HG02970 (cell line): Measurements from ENCODE around the gene ATOH8.

Experiments
- ATAC-seq: cut with Tn5 transposase; IDR thresholded peaks from one replicate; pipeline ENCODE4 v1.9.1; 2021; ENCODE audit warnings: mild to moderate bottlenecking, moderate library complexity, moderate number of reproducible peaks; ENCODE audit not compliant: unreplicated experiment, low FRiP score

The ATOH8 gene

DNA sequence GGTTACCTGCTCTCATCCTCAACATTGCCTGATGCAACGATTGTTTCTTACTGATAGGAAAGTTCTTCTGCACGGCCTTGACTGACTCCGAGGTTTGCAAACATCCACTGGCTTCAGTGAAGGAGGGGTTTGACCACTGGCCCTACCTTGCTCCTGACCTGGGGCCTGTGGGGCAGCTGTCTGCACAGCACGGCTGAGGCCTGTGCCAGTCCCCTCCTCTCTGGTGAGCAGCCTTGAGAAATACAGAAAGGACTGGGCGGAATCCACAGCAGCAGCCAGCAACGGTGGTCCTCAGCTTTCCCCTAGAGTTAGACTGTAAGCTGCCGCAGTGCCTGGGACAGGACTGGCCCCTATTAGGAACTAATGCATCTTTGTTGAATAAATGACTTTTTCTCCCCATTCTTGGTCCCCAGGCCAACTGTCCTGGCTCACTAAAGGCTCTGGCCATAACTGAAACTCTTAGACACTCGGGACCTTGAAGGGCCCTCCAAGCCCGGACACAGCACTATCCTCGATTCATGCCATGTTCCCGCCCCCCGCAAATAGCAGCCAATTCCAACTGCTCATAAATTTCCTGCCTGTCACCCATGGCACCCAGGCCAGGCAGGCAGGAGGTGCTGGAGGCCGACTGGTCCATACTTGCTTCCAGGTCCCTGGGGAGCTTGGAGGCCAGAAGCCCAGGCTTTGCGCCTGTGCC, 26.7 kb downstream of the ATOH8 start:
- no peak for ATAC-seq

DNA sequence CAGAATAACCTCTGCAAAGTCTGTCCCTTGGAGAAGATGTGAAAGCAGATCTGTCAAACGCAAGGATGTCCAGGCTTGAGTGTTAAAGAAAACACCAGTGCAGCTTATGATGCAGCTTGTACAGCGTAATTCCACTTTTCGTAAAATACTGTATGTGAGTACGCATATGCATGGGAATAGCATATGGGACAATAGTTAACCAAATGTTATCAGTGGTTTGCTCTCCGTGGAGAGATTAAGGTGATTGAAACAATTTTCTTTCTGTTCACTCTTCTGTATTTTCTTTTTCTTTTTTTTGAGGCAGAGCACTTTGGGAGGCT, 27.2 kb downstream of the ATOH8 start:
- no peak for ATAC-seq

DNA sequence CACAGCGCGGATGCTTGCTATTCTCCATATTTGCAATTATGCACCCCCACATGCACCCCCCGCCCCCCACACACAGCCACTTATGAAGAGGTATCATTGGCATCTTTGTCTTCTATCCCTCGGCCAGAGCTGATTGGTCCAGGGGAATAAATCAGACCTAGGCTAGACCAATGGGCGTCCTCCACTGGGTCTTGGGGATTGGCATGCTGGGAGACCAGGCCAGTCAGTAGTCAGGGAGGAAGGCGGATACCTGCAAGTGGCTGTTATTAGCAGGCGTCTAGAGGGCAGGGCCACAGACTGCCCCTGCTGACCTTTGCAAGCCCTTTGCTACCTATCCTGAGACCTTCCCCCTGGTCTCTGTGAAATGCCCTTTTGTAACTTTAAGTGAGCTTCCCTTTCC, 30.0 kb downstream of the ATOH8 start:
- no peak for ATAC-seq

DNA sequence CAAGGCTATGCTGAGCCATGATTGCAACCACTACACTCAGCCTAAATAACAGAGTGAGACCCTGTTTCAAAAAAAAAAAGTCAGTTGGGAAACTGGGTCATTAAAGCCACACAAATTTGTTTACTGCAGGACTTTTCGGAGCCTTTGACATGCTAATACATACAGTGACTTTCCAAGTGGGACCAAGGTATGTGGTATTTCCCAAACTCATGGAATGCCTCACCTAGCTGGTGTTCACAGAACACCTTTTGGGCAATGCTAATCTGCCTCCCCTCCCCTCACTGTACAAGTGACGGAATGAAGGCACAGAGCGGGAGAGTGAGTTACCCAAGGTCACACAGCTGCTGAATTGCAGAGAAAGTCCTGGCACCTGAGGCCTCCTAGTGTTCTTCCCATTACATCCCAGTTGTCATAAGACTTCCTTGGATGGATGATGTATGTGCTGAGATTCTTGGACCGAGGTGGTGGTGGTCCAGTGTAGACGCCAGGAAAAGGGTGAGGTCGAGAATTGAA, 30.7 kb downstream of the ATOH8 start:
- no peak for ATAC-seq

DNA sequence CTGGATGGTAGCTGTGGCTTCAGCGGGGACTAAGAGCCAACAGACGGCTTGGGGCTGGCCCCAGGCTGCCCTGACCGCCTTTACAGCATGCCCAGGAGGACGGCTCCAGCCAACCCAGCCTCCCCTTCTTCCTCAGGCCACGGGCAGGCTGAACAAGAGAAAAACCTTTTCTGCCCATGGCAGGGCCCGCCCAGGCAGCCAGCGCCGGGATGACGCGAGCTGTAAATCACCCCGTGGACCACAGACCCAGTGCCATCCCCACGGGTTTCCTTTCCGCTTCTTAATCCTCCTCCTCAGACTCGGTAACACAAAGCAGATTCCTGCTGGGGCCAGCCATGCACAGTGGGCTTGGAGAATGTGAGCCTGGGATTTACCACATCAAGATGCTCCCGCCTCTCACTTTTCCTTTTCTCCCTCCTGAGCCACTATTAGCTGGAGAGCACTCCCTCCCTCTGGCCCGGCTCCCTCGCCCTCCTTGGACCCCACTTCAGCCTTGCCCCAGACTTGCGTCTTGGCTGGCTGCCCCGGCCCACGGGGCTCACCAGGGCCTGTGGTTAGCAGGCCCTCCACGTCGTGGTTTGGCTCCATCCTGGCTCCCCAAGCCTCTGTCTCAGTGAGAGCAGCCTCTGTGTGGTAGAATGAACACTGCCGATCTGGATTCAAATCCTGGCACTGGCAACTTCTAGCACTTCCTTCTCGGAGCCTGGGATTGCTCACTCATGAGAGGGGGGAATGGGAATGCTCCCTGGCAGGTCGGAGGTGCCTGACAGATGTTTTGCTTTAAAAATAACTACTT, 31.4 kb downstream of the ATOH8 start:
- no peak for ATAC-seq

DNA sequence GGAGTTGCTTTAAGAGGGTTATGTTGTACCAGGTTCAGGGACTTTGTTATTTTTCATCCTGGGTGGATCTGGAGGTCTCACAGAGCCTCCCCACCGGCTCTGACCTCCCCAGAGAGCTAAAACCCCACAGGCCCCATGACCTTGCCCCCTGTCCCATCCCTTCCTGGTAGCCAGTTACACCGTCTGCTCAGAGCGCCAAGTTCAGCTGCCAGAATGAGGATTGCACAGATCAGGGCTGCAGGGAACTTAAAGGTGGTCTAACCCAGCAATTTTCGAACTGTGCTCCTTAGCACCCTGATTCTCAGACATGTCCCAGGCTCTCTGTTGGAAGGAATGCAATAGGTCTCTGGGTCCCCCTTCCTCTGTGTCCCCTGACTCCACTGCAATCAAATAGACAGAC, 32.1 kb downstream of the ATOH8 start:
- ATAC-seq, result no peak

DNA sequence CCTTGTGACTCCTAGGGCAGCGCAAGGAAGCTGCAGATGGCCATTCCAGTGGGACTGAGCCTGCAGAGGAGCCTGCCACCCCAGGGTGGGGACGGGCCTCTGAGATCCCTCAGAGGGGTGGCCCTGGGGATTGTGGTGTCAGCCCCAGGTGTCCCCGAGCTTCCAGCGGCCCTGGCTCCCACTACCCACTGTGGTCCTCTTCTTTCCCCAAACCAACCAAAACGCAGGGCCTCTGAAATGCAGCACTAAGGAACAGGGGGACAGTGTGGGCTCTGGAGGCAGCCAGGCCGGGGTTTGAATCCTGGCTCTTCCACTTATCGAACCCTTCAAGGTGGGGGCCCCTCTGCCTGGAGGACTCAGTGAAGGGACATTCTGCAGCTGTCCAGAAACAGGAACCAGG, 32.7 kb downstream of the ATOH8 start:
- no peak for ATAC-seq

DNA sequence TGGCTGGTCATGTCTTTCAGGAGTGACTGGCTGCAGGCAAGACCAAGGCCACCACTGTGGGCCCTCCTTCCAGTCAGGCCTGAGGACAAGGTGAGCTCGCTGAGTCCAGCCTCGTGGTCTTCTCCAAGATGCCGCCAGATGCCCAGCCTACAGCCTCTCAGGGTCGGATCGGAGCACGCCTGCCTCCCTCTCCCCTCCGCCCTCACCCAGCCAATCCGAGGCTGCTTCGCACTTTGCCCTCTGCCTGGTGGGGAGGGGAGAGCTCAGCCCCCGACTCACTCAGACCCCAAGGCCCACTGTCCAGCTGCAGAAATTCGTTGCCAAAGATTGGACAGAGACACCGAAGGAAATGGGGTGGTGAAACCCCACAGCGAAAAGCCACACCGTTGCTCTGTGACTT, 33.1 kb downstream of the ATOH8 start:
- ATAC-seq, result no peak

DNA sequence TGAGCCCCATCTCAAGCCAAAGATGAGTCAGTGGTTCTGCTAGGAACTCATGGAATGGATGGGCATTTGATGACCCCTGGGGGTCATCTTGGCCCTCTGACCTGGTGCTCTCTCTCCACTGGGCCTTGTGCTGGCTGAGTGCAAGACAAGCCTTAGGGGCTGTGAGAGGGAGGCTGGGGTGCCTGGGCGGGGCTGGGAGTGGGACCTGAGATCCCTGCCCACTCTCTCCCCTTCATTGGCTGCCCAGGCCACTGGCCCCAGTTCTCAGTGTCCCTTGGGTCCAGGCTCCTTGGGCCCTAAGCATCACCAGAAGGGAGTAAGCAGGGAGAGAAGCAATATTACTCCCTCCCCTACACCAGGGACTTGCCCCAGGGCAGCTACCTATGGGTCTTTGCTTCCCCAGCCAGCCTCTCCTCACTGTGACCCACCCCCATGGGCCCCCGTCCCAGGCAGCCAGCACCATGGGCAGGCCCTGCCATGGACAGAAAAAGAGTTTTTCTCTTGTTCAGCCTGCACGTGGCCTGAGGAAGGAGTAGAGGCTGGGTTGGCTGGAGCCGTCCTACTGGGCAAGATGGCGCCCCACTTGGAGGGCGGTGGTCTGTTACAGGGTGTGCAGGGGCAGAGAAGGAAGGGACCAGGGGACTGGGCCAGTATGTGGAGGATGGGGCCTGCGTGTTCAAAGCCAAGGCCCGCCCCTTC, 33.6 kb downstream of the ATOH8 start:
- no peak for ATAC-seq

DNA sequence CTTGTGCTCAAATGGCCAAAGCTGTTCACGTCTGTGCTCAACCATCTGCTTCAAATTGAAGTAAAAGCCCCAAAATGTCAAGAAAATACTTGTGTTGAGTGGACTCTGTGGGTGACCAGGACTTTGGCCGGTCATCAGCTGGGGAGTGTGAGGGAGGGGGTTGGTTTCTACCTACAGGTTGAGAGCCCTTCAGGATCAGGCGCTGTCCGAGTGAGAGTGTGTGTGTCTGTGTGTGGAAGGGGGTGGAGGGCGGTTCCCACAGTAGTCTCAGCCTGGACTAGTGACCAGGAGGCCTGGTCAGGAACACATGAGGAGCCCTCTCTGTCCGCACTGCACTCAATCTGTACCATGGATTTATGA, 34.2 kb downstream of the ATOH8 start:
- no peak for ATAC-seq

DNA sequence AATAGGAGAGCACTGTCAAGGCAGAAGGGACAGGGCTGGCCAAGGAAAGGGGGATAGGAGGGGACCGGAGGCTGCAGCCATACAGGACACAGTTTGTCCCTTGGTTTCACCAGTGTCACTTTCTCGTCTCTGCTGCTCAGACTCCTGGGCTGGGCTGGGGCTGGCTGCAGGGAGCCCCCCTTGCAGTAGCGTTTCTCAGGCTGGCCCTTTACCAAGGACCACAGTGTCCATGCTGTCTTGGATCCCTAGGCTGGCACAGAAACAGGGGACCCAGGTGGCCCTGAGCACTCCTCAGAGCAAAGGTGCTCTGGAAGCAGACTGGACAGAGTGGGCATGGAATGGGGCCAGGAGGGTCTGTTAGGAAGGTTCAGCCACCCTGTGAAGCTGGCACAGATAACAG, 34.8 kb downstream of the ATOH8 start:
- ATAC-seq, result no peak

DNA sequence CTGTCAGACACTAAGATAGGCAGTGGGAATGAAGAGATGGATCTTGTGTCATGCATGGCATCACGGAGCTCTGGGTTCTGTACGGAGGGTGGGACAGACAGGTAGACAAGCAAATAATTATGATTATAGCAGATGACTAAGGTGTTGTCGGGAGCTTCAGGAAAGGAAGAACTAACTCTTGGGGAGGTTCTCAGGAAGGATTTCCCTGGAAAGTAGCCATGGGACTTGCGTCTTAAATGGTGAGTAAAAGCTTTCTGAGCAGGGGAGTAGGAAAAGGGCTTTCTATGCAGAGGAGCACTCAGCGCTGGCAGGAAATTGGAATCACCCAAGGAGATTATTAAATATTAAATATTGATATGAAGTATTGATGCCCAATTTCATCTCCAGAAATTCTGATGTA, 35.5 kb downstream of the ATOH8 start:
- no peak for ATAC-seq

DNA sequence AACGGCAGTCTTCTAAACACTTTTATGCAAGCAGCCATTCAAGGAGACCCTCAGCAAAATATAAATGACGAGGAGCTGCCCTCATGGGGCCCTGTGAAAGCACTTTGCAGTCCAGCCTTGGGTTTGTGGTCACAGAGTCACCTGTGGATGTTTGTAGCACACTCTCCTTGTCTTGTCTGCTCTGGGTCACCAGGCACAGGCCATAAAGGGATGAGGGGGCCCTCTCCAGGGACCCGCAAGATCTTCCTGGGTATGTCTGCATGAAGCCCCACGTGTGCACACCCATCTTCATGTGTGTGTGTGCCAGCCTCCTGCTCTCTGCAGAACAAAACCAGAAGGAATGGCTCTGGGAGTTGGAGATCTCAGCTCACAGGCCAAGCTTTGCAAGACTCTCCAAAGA, 36.2 kb downstream of the ATOH8 start:
- ATAC-seq, result no peak

DNA sequence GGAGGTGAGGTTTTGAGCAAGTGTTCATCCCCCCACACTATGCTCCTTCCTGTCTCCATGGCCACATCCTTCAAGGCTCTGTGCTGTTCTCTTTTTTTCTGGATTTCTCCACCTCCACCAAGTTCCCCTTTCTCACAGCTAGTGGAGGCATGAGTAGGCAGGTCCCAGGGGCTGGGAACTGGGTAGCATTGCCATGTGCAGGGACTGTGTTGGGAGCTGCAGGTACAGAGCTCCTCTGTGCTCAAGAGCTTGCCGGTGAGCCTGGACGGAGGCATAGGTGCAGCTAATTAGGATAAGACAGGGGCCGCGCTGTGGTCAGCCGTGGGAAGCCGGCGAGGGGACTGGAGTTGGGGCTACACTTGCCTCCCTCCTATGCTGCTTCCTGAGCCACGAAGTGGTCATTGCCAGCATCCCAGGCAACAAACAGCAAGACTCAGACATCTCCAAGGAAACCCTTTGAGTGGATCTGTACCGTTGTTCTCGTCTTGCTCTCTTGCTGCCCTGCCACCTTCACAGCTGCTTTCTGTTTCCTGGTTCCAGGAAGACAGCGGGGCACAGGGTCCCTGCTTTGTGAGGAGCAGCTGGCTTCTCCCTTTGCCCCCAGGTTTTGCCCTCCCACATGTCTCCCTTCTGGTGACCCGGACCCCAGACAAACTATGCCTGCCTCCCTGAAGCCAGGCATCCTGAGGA, 36.9 kb downstream of the ATOH8 start:
- no peak for ATAC-seq

DNA sequence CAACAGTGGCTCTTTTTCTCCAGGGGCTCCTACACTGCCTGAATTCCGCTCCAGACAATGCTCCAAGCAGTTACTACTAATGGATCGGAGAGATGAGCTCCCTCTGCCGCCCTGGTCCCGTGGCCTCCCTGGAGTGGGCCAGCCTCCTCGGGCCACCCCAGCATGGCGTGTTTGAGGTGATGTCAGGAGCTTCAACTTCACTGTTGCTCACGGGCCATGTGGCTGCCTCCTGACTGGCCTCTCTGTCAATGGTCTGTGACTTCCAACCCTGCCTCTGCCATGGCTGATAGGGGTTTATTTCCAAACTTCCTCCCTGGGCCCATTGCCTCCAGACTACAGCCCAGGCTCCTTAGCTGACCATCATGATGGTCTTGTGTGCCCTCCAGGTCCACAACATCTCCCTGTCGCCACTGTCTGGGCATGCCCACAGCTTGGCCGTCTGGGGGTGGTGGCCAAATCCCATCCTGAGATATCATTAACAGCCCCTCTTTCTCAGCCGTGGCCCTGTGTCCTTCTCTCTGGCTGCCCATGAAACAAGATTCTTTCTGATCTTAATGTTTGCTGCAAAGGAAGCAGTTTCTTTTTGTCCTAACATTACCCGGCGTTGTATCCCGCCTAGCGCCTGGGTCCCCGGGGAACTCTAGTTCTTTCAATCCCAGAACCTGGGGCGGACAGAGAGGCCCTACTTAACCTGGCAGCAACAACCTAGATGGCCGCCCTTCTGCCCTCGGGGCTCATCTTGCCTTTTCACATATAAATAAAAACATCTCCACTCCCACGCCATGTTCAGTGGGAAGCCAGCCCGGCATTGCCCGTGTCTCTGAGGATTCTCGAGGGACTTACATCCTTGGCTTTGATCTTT, 38.1 kb downstream of the ATOH8 start:
- ATAC-seq, result no peak

DNA sequence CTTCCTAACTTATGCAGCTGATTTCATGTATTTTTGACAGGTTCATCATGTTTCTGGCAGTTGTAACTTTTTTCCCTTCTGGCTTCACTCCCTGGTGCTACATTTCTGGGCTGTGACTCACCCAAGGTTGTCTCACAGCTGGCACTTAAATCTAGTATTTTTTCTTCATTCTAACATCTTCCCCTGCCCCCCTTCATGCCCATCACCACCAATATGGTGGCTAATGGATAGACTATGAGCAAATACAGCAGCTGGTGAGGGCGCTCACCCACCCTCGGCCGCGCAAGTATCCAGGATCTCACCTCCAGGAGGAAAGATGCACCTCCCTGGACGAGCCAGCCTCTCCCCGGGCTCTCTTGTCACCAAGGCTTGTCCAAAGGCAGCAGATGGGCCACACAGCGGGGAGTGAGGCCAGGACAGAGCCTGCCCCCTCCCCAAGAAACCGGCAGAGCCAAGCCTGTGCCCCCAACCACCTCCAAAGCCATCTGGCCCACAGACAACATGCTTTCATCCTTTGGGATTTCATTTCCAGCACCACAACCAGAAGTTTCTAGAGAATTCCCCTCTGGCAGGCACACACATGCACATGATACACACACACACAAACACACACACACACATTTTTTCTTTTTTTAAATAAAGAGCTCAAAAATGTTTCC, 39.1 kb downstream of the ATOH8 start:
- ATAC-seq, result no peak

DNA sequence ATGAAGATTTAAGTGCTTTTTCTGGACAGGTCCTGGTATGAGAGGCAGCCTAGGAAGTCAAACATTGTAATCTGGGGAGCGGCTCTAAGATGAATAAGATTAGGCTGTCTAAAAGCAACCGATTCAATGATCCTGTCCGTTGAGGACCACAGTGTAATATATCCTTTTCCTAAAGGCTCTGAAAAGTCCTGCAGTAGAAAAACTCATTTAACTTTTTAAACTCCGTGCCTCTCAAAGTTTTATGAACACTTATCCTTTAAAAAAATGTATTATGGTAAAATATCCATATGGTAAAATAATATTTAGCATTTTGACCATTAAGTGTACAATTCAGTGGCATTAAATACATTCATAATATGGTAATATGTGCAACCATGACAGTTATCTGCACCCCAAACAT, 39.8 kb downstream of the ATOH8 start:
- no peak for ATAC-seq

DNA sequence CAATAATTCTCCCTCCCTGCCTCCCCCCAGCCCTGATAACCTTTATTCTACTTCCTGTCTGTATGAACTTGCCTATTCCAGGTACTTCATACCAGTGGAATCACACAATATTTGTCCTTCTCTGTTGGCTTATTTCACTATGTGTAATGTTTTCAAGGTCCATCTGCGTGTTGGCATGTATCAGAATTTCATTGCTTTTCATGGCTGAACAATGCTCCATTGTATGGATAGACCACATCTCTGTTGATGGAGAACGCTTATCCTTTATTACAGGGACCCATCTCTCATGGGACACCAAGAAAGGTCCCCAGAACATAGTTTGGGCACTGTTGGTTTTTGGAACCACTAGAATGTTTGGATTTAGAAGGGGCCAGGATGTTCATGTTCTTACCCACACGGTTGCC, 40.2 kb downstream of the ATOH8 start:
- ATAC-seq, result no peak

DNA sequence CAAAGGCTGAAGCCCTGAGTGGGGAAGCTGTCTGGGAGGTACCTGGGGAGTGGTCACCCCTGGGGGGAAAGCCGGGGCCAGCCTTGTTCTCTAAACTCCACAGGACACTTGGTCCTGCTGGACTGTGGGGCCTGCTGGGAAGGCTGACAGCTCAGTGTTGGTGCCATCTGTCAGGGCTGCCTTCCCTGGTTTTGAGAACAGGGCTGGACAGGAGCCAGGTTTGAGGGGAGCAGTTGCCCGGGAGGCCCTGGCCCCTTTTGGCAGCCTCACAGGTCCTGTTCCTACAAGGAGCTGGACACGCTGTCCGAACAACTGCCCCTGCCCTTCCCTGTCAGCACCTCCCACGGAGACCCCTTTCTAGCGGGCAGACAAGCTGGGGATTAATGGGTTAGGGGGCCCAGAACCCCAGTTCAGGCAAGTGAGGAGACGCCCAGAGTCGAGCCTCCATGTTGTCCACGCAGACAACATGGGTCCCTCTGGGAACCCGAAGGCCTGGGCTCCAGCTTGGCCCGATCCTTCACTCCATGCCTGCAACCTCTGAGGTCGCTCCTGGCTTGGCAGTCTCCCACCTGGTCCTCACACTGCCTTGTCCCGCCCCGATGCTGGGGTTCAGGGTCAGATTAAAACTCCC, 40.8 kb downstream of the ATOH8 start:
- no peak for ATAC-seq
